Choroid plexus epithelial cell (primary cell): ENCODE results near the gene NRXN3.
A peak's percentile ranks its signal among the peaks of the same experiment; 100 is the strongest.

Experiments
- DNase-seq: peaks from one replicate; pipeline ENCODE4 v3.0.0-alpha.2; 2010; ENCODE audit warnings: low read depth
- H3K4me3 ChIP-seq: 2 replicates; pipeline ENCODE4 v1.5.1; 2011; ENCODE audit warnings: low read depth, mild to moderate bottlenecking, control low read depth, low read length, moderate library complexity
- TF ChIP-seq, protein P1 (sequence below): conservative IDR thresholded peaks from 2 replicates; pipeline ENCODE4 v1.5.1; 2011; ENCODE audit warnings: low read depth, mild to moderate bottlenecking, control low read depth, inconsistent platforms, low read length, moderate library complexity

NRXN3 gene

DNA sequence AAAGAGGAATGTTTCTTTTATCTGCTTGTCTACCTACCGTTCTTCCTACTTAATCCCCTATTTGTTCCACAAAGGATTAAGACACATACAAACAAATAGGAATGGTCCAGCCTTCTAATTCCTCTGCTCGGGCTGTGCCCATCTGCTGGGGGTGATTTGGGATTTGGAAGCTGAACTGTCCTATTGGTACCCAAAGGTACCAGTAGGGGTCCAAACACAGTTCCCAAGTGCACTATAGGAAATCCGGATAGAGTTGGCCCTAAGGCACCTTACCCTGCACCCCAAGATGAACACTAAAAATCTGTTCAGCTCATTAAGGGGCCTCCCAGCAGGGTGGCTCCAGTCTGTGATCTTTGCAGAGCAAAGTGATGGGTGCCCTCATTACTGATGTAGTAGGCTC is 566.9 kb downstream of the NRXN3 start:
- no peak overlapping the region for H3K4me3 ChIP-seq
- TF ChIP-seq, protein P1, sequence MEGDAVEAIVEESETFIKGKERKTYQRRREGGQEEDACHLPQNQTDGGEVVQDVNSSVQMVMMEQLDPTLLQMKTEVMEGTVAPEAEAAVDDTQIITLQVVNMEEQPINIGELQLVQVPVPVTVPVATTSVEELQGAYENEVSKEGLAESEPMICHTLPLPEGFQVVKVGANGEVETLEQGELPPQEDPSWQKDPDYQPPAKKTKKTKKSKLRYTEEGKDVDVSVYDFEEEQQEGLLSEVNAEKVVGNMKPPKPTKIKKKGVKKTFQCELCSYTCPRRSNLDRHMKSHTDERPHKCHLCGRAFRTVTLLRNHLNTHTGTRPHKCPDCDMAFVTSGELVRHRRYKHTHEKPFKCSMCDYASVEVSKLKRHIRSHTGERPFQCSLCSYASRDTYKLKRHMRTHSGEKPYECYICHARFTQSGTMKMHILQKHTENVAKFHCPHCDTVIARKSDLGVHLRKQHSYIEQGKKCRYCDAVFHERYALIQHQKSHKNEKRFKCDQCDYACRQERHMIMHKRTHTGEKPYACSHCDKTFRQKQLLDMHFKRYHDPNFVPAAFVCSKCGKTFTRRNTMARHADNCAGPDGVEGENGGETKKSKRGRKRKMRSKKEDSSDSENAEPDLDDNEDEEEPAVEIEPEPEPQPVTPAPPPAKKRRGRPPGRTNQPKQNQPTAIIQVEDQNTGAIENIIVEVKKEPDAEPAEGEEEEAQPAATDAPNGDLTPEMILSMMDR = no peak
- DNase-seq = no peak

DNA sequence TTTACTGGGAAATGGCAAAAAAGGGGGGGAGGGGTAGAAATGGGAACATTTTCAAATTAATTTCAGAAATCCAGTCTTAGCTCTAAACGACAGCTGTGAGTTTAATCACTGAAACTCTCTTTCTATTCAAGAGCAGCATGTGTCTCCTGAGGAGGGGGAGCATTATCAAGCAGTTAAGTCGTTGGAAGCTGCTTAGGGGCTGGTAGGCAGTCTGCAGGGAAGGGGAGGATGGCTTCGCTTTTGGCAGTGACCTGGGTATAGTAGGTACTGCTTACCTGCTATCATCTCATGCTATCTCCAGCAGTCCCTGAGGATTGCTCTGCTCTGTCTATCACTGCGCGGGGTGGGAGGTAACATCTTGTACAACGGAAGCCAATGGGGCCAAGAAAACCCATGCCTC is 567.4 kb downstream of the NRXN3 start:
- no peak overlapping the region for H3K4me3 ChIP-seq
- TF ChIP-seq, protein P1 = no peak
- DNase-seq = no peak

DNA sequence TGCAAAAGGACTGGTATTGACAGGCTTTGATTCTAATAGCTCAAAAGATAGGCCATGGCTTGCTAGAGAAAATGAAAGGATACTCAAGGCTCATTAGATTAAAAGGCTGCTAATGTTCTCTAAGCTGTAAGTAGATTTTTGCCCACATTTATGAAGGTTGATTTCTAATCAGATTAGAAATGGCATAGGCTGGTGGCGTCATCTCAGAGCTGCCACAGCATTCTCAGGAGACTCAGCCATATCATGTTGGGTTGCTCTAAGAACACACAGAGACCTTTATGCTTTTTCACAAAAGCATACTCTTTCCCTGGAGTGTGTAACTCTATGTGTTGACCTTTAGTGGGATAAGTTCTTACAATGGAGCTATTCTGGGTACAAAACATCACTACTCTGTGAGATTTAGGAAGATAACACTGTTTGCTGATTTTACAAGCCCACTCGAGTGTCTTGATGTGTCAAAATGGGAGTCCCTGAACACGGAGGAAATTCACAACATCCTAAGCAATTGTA is 576.0 kb downstream of the NRXN3 start:
- no peak for DNase-seq
- TF ChIP-seq, protein P1 = no peak

DNA sequence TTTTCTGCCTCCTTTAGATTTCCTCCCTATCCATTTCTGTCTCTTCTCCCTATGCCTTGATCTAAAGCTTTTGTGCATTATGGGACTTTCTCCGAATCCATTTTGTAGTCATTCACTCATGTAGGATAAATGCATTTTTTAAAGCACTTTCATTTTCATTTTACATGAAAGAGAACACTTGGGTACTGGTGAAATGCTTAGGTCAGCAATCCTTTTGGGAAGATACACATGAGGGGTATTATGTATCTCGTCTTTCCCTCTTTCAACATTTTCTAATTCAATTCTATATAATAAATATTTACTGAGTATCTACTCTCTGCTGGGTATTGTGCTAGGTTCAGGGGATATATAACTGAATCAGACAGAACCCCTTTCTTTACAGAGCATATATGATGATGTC is 577.6 kb downstream of the NRXN3 start:
- no peak for DNase-seq
- TF ChIP-seq, protein P1 = no peak

More for the DNA sequence above, 576.0 kb downstream of the NRXN3 start:
- no peak overlapping the region for H3K4me3 ChIP-seq

DNA sequence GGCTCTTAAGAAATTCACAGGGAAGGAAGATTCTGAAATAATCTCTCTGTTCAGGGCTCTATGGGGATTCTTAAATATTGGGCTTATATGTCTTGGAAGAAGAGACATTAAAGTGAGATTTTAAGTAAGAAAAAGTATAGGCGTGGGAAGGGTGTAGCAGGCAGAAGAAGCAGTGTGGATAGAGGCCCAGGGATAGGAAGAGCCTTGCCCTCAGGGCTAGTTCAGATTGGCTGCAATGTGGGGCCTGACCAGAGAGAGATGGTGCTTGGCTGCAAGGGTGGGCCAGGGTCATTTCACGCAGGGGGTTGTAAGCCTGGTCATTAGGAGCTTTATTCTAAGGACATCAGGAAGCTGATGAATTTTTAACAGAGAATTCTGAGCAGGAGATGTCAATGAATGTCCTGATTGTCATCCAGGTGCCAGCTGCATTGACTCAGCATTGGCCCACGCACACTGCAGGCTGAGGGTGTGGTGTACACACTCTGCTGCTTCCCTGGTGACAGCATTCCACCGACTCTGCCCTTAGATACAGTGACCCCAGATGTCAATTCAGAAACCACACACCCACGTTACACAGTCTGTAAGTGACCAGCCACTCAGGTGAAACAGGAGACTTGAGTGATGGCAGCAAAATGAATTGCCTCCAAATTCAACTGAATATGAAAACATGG is 582.5 kb downstream of the NRXN3 start:
- DNase-seq = no peak
- TF ChIP-seq, protein P1 = no peak
- H3K4me3 ChIP-seq = no peak overlapping the region

More for the DNA sequence above, 577.6 kb downstream of the NRXN3 start:
- no peak overlapping the region for H3K4me3 ChIP-seq

DNA sequence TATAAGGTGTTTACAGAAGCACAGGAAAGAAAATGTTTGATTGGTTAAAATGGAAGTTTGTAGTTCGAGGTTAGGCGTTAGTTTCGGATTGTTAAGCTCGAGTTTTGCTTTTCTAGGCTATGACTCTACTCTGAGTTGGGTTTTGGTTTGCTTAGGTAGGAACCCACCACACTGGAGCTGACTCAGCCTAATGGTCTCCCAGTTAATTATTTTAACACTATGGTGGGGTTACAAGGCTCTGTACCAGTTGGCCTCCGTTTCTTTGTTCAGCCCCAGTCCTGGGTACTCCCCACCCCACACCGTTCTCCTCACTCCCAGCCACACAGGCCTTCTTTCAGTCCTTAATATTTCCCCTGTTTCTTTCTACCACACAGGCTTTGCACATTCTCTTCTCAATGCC is 583.9 kb downstream of the NRXN3 start:
- H3K4me3 ChIP-seq = no peak overlapping the region
- TF ChIP-seq, protein P1 = no peak
- no peak for DNase-seq

DNA sequence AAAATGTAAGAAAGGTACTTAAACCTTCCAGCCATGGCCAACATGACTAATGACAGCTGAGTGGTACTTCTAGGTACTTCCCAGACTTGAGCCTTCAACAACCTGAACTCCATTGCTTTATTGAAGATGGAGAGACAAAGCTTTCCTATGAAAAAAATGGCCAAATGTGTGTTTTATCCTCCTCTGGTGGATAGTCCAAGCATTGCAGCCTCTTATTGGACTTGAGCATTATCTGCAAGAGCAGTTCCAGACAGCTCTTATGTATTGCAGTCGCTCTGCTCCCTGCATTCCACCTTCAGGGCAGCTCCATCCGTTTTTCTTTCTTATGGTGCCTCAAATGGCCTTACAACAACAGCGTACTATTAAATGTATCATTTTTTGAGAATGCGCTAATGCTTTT is 588.2 kb downstream of the NRXN3 start:
- no peak overlapping the region for H3K4me3 ChIP-seq
- TF ChIP-seq, protein P1 = peak; percentile 68
- peak; percentile 60 for DNase-seq
